ENCODE data around the gene EME1. TPM values are rescaled to one million over a fixed set of nuclear protein-coding genes. Genes with fewer than 3 reads are reported as not detected.
A peak's percentile ranks its signal among the peaks of the same experiment; 100 is the strongest.

The EME1 gene
- total RNA-seq, 4 donors from 2014 or later = 0.27 to 1.3 (median 0.38) TPM

DNA sequence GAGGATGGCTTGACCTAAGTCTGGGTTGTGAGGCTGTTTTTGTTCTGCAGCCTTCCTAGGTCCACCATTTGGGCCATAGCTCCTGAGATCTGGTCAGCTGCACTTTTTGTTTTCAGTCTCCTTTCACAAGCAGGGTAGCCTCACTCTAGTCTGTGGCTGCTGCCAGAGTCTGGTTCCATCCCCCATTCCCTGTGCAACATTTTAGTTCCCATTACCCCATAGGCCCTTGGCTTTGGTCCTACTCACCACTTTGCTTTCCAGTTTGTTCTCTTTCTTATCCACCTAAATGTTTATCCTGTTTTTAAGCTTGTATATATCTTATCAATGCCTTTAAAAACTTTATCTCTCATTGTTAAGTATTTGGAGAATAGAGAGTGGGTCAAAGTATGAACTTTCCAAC is 33.6 kb upstream of the EME1 start:
- TF ChIP-seq, protein P1, sequence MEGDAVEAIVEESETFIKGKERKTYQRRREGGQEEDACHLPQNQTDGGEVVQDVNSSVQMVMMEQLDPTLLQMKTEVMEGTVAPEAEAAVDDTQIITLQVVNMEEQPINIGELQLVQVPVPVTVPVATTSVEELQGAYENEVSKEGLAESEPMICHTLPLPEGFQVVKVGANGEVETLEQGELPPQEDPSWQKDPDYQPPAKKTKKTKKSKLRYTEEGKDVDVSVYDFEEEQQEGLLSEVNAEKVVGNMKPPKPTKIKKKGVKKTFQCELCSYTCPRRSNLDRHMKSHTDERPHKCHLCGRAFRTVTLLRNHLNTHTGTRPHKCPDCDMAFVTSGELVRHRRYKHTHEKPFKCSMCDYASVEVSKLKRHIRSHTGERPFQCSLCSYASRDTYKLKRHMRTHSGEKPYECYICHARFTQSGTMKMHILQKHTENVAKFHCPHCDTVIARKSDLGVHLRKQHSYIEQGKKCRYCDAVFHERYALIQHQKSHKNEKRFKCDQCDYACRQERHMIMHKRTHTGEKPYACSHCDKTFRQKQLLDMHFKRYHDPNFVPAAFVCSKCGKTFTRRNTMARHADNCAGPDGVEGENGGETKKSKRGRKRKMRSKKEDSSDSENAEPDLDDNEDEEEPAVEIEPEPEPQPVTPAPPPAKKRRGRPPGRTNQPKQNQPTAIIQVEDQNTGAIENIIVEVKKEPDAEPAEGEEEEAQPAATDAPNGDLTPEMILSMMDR (IDR thresholded peaks at IDR 0.05) = no peak
- no peak for TF ChIP-seq POLR2A (IDR thresholded peaks at IDR 0.05)
- no peak overlapping the region for H3K4me3 ChIP-seq (ENCODE audit: low read depth, poor library complexity, severe bottlenecking)
- intact Hi-C loops (cut with DNase I; ENCODE audit: low total_unique reads) = no loop called here
- no peak for DNase-seq (ENCODE audit: low spot score in 2 of 2)

DNA sequence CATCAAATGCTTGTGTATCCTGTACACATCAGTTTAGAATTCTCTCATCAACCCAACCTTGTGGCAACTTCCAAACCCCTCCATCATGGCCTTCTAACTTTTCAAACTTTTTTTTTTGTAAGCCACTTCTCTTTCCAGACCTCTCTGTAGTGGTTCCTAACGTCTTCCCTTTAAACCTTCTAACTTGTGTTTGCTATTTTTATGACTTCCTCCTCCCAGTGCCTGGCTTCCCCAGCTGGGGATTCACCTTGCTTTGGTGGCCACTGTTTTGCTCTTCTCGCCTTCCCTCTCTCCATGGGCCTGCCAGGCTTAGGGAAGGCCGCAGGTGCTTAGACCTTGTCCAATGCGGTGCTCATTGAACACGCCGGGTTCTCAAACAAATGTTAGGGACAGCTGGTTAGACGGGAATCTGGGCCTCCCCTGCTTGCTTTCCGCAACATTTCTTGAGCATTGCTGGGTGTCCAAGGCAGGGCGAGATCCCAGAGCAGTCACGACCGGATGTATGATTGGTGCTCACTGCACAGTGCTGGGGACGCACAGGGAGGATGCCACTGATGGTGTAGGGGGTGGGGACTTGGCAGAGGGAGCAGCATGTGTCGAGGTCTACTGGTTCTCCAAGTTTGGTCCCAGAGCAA is 28.2 kb upstream of the EME1 start:
- peak in 1 of 2 donors; percentile 85 for DNase-seq (ENCODE audit: low spot score in 2 of 2)
- 54 to 57% methylated on average over 13 of the region's 13 CpGs for WGBS, 2 donors
- TF ChIP-seq POLR2A (IDR thresholded peaks at IDR 0.05) = no peak
- TF ChIP-seq, protein P1 (IDR thresholded peaks at IDR 0.05) = no peak
- no peak overlapping the region for H3K4me3 ChIP-seq (ENCODE audit: low read depth, poor library complexity, severe bottlenecking)
- intact Hi-C loops (cut with DNase I; ENCODE audit: low total_unique reads) = no loop called here

DNA sequence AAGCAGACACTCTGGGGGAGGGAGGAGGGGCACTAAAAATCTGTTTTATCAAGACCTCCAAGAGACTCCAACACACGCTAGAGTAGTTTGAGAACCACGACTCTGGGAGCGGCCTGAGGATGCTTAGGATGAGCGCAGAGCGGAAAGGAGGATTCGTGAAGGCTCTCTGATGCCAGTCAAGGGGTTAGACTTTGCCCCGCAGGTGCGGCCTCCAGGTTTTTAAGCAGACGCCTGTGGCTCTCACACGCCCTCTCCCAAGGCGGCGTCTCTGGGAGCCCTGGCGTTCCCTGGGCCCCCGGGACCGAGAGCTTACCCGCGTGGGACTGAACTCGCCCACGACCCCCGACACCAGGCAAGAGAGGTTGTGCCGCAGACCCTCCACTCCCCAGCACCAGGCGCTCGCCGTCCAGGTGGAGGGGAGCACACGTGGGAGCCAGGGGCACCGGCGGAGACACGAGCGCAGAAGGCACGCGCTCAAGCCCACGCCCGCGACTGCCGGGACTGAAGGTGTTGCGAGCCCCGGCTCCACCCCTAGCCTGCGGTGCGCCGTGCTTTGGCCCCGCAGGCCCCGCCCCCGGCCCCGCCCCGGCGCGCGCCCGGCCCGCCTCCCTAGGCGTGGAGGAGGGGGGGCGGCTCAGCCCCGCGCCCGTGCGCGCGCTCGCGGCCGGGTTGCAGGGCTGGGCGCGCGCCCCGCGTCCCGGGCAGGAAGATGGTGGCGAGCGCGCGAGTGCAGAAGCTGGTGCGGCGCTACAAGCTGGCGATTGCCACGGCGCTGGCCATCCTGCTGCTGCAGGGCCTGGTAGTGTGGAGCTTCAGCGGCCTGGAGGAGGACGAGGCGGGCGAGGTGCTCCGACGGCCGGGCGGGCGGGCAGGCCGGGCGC is 27.4 kb upstream of the EME1 start, which contains the start of gene XYLT2:
Gene XYLT2 (plus strand): TSS at position 695 of the 881 bp plus-strand sequence. CDS start 15 bp downstream, at position 710.
- peak within 1 kb of the TSS; percentile 47 for H3K4me3 ChIP-seq (ENCODE audit: low read depth, poor library complexity, severe bottlenecking)
- peak; percentile 78 to 95 for DNase-seq (ENCODE audit: low spot score in 2 of 2)
- TF ChIP-seq POLR2A (IDR thresholded peaks at IDR 0.05) = no peak
- TF ChIP-seq, protein P1 (IDR thresholded peaks at IDR 0.05) = no peak
- 4 to 13% methylated on average over 8 to 34 of the region's 87 CpGs for WGBS, 2 donors
- intact Hi-C loops (cut with DNase I; ENCODE audit: low total_unique reads) = no loop called here

DNA sequence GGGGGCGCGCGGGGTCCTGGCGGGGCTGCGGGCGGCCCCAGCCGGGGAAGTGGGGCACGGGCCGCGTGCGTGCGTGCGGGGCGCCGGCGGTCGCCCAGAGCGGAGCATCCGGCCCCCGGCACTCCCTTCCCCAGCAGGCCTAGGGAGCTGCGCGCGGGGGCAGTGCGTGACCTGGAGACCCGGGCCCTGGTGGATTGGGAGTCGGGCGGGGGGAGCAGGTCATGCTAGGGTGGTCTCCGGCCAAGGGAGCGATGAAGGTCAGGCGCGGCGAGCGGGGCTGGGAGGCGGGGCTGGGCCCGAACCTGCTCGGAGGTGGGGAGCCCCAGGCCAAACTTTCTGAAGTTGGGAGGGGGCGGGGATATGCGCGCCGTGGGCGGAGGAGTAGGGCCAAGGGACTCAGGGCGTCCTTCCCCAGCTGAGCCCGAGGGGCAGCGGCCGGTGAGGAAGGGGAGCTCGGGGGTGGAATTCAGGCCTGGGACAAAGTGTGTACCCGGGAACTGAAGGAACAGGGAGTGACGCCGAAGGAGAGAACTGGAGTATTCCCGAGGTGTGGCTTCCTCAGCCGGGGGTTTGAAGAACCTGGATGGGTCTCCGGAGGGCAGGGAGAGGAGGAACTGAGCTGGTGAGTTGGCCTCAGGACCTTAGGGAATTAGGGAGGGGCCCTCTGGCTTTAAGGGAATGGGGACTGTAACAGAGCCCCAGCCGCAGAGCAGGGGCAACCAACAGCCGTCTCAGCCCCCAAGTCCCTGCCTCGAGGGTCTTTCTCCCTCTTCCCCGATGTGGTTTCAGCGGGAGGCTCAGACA is 26.5 kb upstream of the EME1 start:
- peak; percentile 45 to 90 for DNase-seq (ENCODE audit: low spot score in 2 of 2)
- 0% methylated on average over 31 to 40 of the region's 57 CpGs for WGBS, 2 donors
- H3K4me3 ChIP-seq (ENCODE audit: low read depth, poor library complexity, severe bottlenecking) = peak overlapping the region; percentile 47
- intact Hi-C loops (cut with DNase I; ENCODE audit: low total_unique reads) = no loop called here
- TF ChIP-seq, protein P1 (IDR thresholded peaks at IDR 0.05) = no peak
- no peak for TF ChIP-seq POLR2A (IDR thresholded peaks at IDR 0.05)

DNA sequence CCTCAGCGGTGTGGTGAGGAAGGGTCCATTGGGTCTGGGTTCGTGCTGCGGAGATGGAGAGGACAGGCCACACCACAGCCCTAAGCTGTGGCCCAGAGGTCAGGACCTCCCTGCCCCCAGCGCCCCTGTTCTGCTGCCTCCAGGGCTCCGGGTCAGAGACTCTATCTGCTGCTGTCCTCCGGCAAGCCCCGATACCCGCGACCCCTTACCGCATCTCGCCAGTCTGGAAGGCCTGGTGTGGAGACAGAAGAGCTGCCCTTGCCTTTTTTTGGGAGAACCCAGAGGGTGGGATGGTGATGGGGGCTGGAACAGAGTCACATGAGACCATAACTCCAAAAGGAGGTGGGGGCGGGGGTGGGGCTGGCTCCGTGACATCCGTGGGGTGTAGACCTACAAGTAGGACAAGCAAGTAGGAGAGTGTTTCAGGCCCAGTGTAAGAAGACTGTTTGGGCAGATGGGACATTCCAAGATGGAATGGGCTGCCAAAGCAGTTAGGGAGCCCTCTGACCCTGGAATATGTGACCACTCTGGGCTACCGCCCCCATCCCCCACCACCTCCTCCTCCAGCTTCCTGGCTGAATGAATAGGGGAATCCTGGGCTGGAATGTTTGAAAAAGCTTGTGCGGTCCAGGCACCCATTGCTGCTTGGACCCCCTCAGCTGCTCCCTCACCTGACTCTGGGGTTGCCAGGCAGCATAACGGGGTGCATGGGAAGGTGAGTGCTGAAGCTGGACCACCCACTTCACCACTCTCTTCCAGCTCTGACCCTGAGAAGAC is 25.7 kb upstream of the EME1 start:
- TF ChIP-seq, protein P1 (IDR thresholded peaks at IDR 0.05) = no peak
- TF ChIP-seq POLR2A (IDR thresholded peaks at IDR 0.05) = no peak
- DNase-seq (ENCODE audit: low spot score in 2 of 2) = no peak
- 20 to 30% methylated on average over 16 to 17 of the region's 17 CpGs for WGBS, 2 donors
- H3K4me3 ChIP-seq (ENCODE audit: low read depth, poor library complexity, severe bottlenecking) = peak overlapping the region; percentile 47
- intact Hi-C loops (cut with DNase I; ENCODE audit: low total_unique reads) = no loop called here

Measured in lower leg skin (tissue), 4 donors.